Measurements from ENCODE around the gene GRIFIN.

GRIFIN gene

GRCh38 chr7:2481195-2481594 is 5.0 kb upstream of the GRIFIN start:
- no peak for TF ChIP-seq CTCF (IDR thresholded peaks at IDR 0.05; ENCODE audit: unreplicated experiment in 3 of 3)
- peaks cover 3% of the 10 kb centered on the region for H3K27me3 Mint-ChIP-seq (ENCODE audit: low read depth)
- no peak overlapping the region for H3K4me3 Mint-ChIP-seq
- peak overlapping the region in 2 of 3 experiments; percentile 47 to 59 for H3K27ac Mint-ChIP-seq
- peaks cover 22% of the 10 kb centered on the region for H3K4me1 Mint-ChIP-seq
- H3K36me3 Mint-ChIP-seq (ENCODE audit: low read depth): no peaks in the 10 kb centered on the region
- no peaks in the 10 kb centered on the region for H3K9me3 Mint-ChIP-seq

DNA sequence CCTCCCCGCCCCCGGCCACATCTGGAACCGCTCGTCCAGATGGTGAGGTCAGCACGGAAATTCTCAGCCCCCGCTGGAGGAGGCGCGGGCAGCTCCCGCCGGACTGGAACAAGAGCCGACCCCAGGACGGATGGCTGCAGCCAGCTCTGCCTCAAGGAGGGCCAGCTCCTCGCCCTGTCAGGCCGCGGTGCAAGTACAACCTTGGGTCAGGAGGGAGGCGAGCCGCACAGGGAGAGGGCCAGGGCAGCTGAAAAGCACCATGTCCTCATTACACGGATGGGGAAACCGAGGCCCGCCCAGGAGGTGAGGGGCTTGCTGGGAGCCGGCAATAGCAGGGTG is 3.8 kb upstream of the GRIFIN start:
- Mint-ChIP-seq H3K4me1 (peaks cover 21% of the 10 kb centered on the region), H3K9me3 (no peaks in the 10 kb centered on the region), H3K27ac (peak overlapping the region in 1 of 3 experiments; percentile 47), H3K36me3 (ENCODE audit: low read depth) (no peaks in the 10 kb centered on the region), H3K4me3 (peak overlapping the region in 1 of 3 experiments; percentile 2), H3K27me3 (ENCODE audit: low read depth) (peaks cover 2% of the 10 kb centered on the region)
- no peak for TF ChIP-seq CTCF (IDR thresholded peaks at IDR 0.05; ENCODE audit: unreplicated experiment in 3 of 3)

GRCh38 chr7:2479276-2480069 is 3.3 kb upstream of the GRIFIN start:
- H3K4me3 Mint-ChIP-seq: no peak overlapping the region
- H3K4me1 Mint-ChIP-seq: peaks cover 17% of the 10 kb centered on the region
- peak overlapping the region in 2 of 3 experiments; percentile 55 to 56 for H3K27ac Mint-ChIP-seq
- TF ChIP-seq CTCF (IDR thresholded peaks at IDR 0.05; ENCODE audit: unreplicated experiment in 3 of 3): no peak
- no peaks in the 10 kb centered on the region for H3K27me3 Mint-ChIP-seq (ENCODE audit: low read depth)
- H3K36me3 Mint-ChIP-seq (ENCODE audit: low read depth): no peaks in the 10 kb centered on the region
- no peaks in the 10 kb centered on the region for H3K9me3 Mint-ChIP-seq

DNA sequence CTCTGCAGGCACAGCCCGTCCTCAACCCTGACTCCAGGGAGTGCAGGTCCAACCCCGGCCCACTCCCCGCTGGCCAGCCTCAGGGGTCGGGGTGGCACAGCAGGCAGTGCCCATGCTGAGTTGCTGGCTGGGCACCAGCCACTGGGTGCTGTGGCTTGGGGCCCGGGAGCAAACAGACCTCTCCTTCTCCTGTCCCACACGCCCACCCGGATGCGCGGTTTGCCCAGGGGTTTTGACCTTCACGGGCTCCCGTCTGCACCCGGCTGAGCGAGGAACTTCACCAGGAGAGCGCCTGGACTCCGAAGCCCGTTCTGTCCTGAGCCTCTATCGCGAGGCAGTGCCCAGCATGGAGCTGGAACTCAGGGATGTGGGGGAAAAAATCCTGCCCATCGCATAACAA is 2.6 kb upstream of the GRIFIN start:
- no peaks in the 10 kb centered on the region for H3K9me3 Mint-ChIP-seq
- TF ChIP-seq CTCF (IDR thresholded peaks at IDR 0.05; ENCODE audit: unreplicated experiment in 3 of 3): no peak
- H3K4me1 Mint-ChIP-seq: peaks cover 18% of the 10 kb centered on the region
- peak overlapping the region in 2 of 3 experiments; percentile 55 to 56 for H3K27ac Mint-ChIP-seq
- no peak overlapping the region for H3K4me3 Mint-ChIP-seq
- H3K27me3 Mint-ChIP-seq (ENCODE audit: low read depth): no peaks in the 10 kb centered on the region
- H3K36me3 Mint-ChIP-seq (ENCODE audit: low read depth): no peaks in the 10 kb centered on the region

DNA sequence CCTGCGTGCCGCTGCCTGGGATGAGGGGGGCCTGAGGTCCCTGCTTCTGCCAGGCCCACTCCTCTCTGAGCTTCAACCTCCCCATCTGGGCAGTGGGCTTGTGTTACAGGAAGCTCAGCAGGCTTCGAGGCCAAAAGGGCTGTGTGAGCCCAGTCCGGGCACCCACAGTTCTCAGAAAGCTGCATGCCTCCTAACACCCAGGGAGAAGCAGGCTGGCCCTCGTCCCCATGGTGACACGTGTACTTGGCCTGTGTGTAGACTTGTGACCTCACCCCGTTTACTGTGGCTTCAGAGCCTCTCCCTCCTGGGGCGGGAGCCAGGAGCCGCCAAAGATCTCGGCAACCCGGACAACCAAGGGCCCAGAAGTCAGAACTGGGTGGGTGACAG is 2.2 kb upstream of the GRIFIN start:
- Mint-ChIP-seq H3K27me3 (ENCODE audit: low read depth) (no peaks in the 10 kb centered on the region), H3K4me3 (no peak overlapping the region), H3K27ac (no peak overlapping the region), H3K9me3 (no peaks in the 10 kb centered on the region), H3K4me1 (peaks cover 22% of the 10 kb centered on the region), H3K36me3 (ENCODE audit: low read depth) (no peaks in the 10 kb centered on the region)
- TF ChIP-seq CTCF (IDR thresholded peaks at IDR 0.05; ENCODE audit: unreplicated experiment in 3 of 3): no peak
